ENCODE measurements around the gene MYH10. TPM values are rescaled to one million over a fixed set of nuclear protein-coding genes. Genes with fewer than 3 reads are reported as not detected.

MYH10 gene
- total RNA-seq, 1 experiment from 2014 or later: 251 TPM

DNA sequence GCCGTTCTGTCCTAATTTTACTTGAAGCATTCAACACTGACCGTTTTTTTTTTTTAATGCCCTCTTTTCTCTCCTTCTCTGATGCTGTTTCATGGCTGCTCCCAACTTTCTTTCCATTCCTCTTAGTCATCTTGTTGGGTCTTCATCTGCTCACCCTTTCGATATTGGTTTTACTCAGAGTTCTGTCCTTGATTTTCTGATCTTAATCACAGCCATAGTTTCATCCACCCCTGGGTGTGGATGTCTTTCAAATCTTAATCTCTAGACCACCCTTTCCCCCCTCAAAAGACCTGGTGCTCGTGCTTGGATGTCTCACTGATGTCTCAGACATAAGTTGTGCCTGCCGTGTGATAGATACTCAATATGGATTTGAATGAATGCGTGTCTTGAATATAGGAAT lies 172.4 kb downstream of the MYH10 start:
- Histone ChIP-seq H3K79me2 (ENCODE audit: insufficient read depth, low read length) (no peaks in the 10 kb centered on the region), H3K18ac (ENCODE audit: insufficient read length, low read depth, low read length) (no peak overlapping the region), H3K9ac (ENCODE audit: extremely low read depth, insufficient read length, low read length) (no peak overlapping the region), H4K91ac (ENCODE audit: insufficient read length, low read depth, low read length) (no peak overlapping the region), H2BK12ac (ENCODE audit: insufficient read length, low read depth, low read length) (no peak overlapping the region), H3K79me1 (ENCODE audit: insufficient read depth, low read depth, low read length, poor library complexity, severe bottlenecking) (no peaks in the 10 kb centered on the region), H4K20me1 (ENCODE audit: control insufficient read depth, insufficient read depth, insufficient read length) (no peaks in the 10 kb centered on the region), H3K4ac (ENCODE audit: low read depth, low read length) (no peak overlapping the region), H4K5ac (ENCODE audit: insufficient read length, low read depth, low read length) (no peak overlapping the region), H3K23ac (ENCODE audit: insufficient read length, low read depth, low read length) (no peak overlapping the region), H2AK5ac (ENCODE audit: insufficient read length, low read length) (no peak overlapping the region), H4K8ac (replicated peaks; ENCODE audit: insufficient read length, low read depth, low read length) (no peak overlapping the region), H3K14ac (ENCODE audit: insufficient read depth, low read length) (no peak overlapping the region), H3K27me3 (ENCODE audit: insufficient read depth, low read length) (no peaks in the 10 kb centered on the region), H2BK5ac (ENCODE audit: insufficient read length, low read length) (no peak overlapping the region), H3K23me2 (ENCODE audit: insufficient read length, low read depth, low read length, poor library complexity, severe bottlenecking) (no peaks in the 10 kb centered on the region), H2AFZ (ENCODE audit: low read length) (no peak overlapping the region), H3T11ph (ENCODE audit: low read length) (no peak overlapping the region), H3K27ac (ENCODE audit: insufficient read length, low read depth, low read length) (no peak overlapping the region), H2BK20ac (ENCODE audit: low read depth, low read length, poor library complexity, severe bottlenecking) (no peak overlapping the region), H3K4me2 (ENCODE audit: insufficient read depth, insufficient read length, low read length) (no peak overlapping the region), H3K9me3 (ENCODE audit: control insufficient read depth, low read depth, low read length) (no peaks in the 10 kb centered on the region), H3K4me1 (ENCODE audit: insufficient read depth, low read length) (no peaks in the 10 kb centered on the region), H3K56ac (ENCODE audit: insufficient read length, low read depth, low read length) (no peak overlapping the region), H2BK120ac (ENCODE audit: low read depth, low read length, poor library complexity, severe bottlenecking) (no peak overlapping the region), H2BK15ac (ENCODE audit: low read depth, low read length) (no peak overlapping the region)
- H3K4me1 Mint-ChIP-seq: no peaks in the 10 kb centered on the region
- no peaks in the 10 kb centered on the region for H3K9me3 Mint-ChIP-seq
- H3K4me3 Mint-ChIP-seq: no peak overlapping the region
- peak overlapping the region in 2 of 3 experiments; percentile 3 to 8; a peak in 1 of 7 replicates for H3K27ac Mint-ChIP-seq
- no peaks in the 10 kb centered on the region for H3K27me3 Mint-ChIP-seq (ENCODE audit: low read depth)
- TF ChIP-seq, protein P1, sequence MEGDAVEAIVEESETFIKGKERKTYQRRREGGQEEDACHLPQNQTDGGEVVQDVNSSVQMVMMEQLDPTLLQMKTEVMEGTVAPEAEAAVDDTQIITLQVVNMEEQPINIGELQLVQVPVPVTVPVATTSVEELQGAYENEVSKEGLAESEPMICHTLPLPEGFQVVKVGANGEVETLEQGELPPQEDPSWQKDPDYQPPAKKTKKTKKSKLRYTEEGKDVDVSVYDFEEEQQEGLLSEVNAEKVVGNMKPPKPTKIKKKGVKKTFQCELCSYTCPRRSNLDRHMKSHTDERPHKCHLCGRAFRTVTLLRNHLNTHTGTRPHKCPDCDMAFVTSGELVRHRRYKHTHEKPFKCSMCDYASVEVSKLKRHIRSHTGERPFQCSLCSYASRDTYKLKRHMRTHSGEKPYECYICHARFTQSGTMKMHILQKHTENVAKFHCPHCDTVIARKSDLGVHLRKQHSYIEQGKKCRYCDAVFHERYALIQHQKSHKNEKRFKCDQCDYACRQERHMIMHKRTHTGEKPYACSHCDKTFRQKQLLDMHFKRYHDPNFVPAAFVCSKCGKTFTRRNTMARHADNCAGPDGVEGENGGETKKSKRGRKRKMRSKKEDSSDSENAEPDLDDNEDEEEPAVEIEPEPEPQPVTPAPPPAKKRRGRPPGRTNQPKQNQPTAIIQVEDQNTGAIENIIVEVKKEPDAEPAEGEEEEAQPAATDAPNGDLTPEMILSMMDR (conservative IDR thresholded peaks at IDR 0.05): no peak
- no peak for DNase-seq
- peaks cover 7 to 65% (median 42%) of the 10 kb centered on the region in 3 experiments; a peak in 6 of 7 replicates for H3K36me3 Mint-ChIP-seq (ENCODE audit: insufficient read depth in 1 of 3, low read depth in 3 of 3)
- WGBS (ENCODE audit: extremely low coverage, insufficient read length, low lambda C conversion rate): no CpG with 5 or more reads among the region's 6 CpGs
